T-helper 2 cell treated with Interferon-gamma antibody and Interleukin-4, amounts not matched to agents 100 ng/mL and 5 ng/mL, for 36 hours (primary cell): ENCODE measurements around the gene IFIT5. TPM values are rescaled to one million over a fixed set of nuclear protein-coding genes. Genes with fewer than 3 reads are reported as not detected.
"Not testable (repeated sequence)": the region's sequence is repeated elsewhere in the genome, so short reads cannot be mapped to it uniquely, and the experiment has no call there.

ENCODE experiments used
- intact Hi-C: fragments of 100-400 bp; cut with micrococcal nuclease; formaldehyde crosslinking; loops from one replicate; pipeline ENCODE4 v1.15.1; 2023
- total RNA-seq: library from RNA; stranded (reverse); gene quantifications from 2 replicates; pipeline ENCODE4 v1.2.3, GENCODE V29; 2022

Gene IFIT5
- total RNA-seq, 1 donor from 2014 or later, result 17.1 TPM

GRCh38 chr10:89392974-89393373 is 21.4 kb upstream of the IFIT5 start:
- intact Hi-C loops, result loop anchor here (1.0 to 10.0 kb wide), 4 partner anchors 21 to 398 kb away; partner anchors contain the start of genes FAS, IFIT5 and KIF20B

- intact Hi-C loops, result loop anchor here (10.0 kb wide), 1 partner anchor 399 kb away; the partner anchor contains the start of gene FAS
Measured at GRCh38 chr10:89393898-89394297, 20.5 kb upstream of the IFIT5 start.

- intact Hi-C loops, result loop anchor here (10.0 kb wide), 1 partner anchor 400 kb away; the partner anchor contains the start of gene FAS
Measured at GRCh38 chr10:89395141-89395540, 19.2 kb upstream of the IFIT5 start.

GRCh38 chr10:89398003-89398749 is 16.2 kb upstream of the IFIT5 start:
- intact Hi-C loops, result loop anchor here (10.0 kb wide), 1 partner anchor 403 kb away; the partner anchor contains the start of gene FAS

- intact Hi-C loops, result loop anchor here (10.0 kb wide), 1 partner anchor 405 kb away; the partner anchor contains the start of gene FAS
Measured at GRCh38 chr10:89399956-89400355, 14.4 kb upstream of the IFIT5 start.

GRCh38 chr10:89403043-89403442 is 11.3 kb upstream of the IFIT5 start:
- intact Hi-C loops, result no loop called here

GRCh38 chr10:89404104-89405047 is 10.0 kb upstream of the IFIT5 start:
- intact Hi-C loops, result no loop called here

- intact Hi-C loops, result not testable (repeated sequence)
Measured at GRCh38 chr10:89406178-89406577, 8.2 kb upstream of the IFIT5 start.

- intact Hi-C loops, result not testable (repeated sequence)
Measured at GRCh38 chr10:89407792-89408191, 6.6 kb upstream of the IFIT5 start.

- intact Hi-C loops, result not testable (repeated sequence)
Measured at GRCh38 chr10:89409282-89409681, 5.1 kb upstream of the IFIT5 start.

- intact Hi-C loops, result not testable (repeated sequence)
Measured at GRCh38 chr10:89410551-89410950, 3.8 kb upstream of the IFIT5 start.

GRCh38 chr10:89411135-89411534 is 3.2 kb upstream of the IFIT5 start:
- intact Hi-C loops, result not testable (repeated sequence)

- intact Hi-C loops, result not testable (repeated sequence)
Measured at GRCh38 chr10:89412276-89412675, 2.1 kb upstream of the IFIT5 start.

GRCh38 chr10:89413398-89413912 is 913 bp upstream of the IFIT5 start:
- intact Hi-C loops, result no loop called here

GRCh38 chr10:89414879-89415821 is 782 bp downstream of the IFIT5 start:
- intact Hi-C loops, result loop anchor here (1.0 to 2.0 kb wide), 4 partner anchors 23 to 286 kb away; partner anchors contain the start of genes IFIT1, KIF20B, LIPA and PANK1

GRCh38 chr10:89416465-89416864 is 2.1 kb downstream of the IFIT5 start:
- intact Hi-C loops, result no loop called here

GRCh38 chr10:89419548-89419947 is 5.2 kb downstream of the IFIT5 start:
- intact Hi-C loops, result no loop called here

GRCh38 chr10:89421018-89421476 is 6.7 kb downstream of the IFIT5 start:
- intact Hi-C loops, result no loop called here

GRCh38 chr10:89425000-89425399 is 10.6 kb downstream of the IFIT5 start:
- intact Hi-C loops, result no loop called here

- intact Hi-C loops, result loop anchor here (2.0 kb wide), 1 partner anchor 134 kb away; no protein-coding TSS in a partner anchor
Measured at GRCh38 chr10:89426230-89426868, 12.0 kb downstream of the IFIT5 start.
